HepG2 (cell line): ENCODE data around the gene ENTREP3.

Experiments used
- DZIP1 ChIP-seq: sonication (generic); formaldehyde crosslinking; IDR thresholded peaks from 2 replicates; pipeline ENCODE4 v1.5.0; 2020; ENCODE audit warnings: mild to moderate bottlenecking, missing genetic modification reagents
- KDM4B ChIP-seq: sonication (generic); formaldehyde crosslinking; IDR thresholded peaks from 2 replicates; pipeline ENCODE4 v1.4.0; 2020; ENCODE audit warnings: missing genetic modification reagents
- REST ChIP-seq, 2 experiments: IDR thresholded peaks; 2 replicates each; pipeline ENCODE4 v1.6.1; 2011 to 2012; ENCODE audit warnings: low read length in 2 of 2, borderline replicate concordance in 1 of 2, low read depth in 1 of 2, mild to moderate bottlenecking in 1 of 2, moderate library complexity in 1 of 2
- RXRB ChIP-seq: IDR thresholded peaks from 2 replicates; pipeline ENCODE4 v1.6.1; 2016; ENCODE audit warnings: borderline replicate concordance, missing genetic modification reagents, missing compliant biosample characterization

GRCh38 chr1:155197901-155198546 lies 57.3 kb downstream of the ENTREP3 start:
- TF ChIP-seq RXRB (CRISPR knock-in tag) (no peak), DZIP1 (CRISPR knock-in tag) (no peak), KDM4B (CRISPR knock-in tag) (no peak), REST (IDR thresholded peaks at IDR 0.05; ENCODE audit: borderline replicate concordance in 1 of 2, low read depth in 1 of 2, low read length in 2 of 2) (no peak)
